GM18505 (cell line): ENCODE data around the gene SPTY2D1.
"Not testable (repeated sequence)": the region's sequence is repeated elsewhere in the genome, so short reads cannot be mapped to it uniquely, and the experiment has no call there.

Experiments
- ATAC-seq: cut with Tn5 transposase; IDR thresholded peaks from one replicate; pipeline ENCODE4 v1.9.1; 2021; ENCODE audit not compliant: unreplicated experiment
- POLR2A ChIP-seq: IDR thresholded peaks from 4 replicates; pipeline ENCODE4 v1.6.1; 2011; ENCODE audit warnings: borderline replicate concordance; ENCODE audit not compliant: insufficient read depth, insufficient read length; ENCODE audit errors: extremely low read depth

The SPTY2D1 gene

DNA sequence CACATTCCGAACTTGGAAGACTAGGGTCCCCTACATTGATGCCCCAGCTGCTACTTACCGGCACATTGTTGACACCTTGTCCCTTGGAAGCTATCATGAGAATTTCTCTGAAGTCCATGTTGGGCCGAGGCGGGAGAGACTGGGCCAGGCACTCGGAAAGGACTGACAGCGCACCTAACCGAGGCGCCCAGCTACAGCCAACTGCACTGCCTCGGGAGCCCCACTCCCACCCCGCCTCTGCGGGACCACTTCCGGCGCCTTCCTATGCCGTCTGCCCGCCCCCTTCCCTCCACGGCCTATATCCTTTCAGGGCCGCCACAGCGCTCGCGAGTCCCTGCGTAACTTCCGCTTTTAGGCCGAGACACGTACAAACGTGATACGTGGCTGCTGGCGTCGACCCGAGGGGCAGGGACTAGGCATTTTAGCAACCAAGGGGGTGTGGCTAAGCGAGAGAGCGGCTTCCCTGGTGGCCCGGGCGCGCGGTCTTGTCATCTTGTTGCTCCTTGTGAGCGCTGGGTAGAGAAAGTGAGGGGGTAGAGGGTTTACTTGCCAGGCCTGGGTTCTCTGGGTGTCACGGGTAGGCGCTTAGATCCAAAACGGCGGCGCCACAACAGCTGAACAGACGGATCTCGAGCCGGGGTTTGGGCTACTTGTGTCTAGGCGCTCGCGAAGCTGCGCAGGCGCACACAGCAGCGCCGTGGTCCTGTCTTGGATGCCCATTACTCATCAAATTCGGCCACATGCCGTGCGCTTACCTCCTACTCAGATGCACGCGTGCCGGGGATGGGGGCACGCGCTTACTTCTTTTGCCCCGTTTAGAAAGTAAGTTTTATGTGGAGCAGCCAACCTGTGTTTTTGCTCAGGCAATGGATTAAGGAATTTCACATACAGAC, at the start of gene SPTY2D1:
SPTY2D1 (minus strand) TSS at position 203 of the 893 bp plus-strand sequence; CDS start at position 118, 85 bp downstream.
- TF ChIP-seq POLR2A = peak; percentile 97
- ATAC-seq = peak; percentile 94

DNA sequence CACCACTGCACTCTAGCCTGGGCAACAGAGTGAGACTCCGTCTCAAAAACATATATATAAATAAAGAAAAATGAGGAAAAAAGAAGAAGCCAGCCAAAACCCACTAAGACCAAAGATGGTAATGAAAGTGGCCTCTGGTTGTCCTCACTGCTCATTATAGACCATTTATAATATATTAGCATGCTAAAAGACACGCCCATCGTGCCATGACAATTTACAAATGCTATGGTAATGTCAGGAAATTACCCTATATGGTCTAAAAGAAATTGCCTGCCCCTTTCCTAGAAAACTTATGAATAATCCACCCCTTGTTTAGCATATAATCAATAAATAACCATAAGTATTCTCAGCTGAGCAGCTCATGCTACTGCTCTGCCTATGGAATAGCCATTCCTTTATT, 48.3 kb upstream of the SPTY2D1 start:
- ATAC-seq = no peak
- no peak for TF ChIP-seq POLR2A

DNA sequence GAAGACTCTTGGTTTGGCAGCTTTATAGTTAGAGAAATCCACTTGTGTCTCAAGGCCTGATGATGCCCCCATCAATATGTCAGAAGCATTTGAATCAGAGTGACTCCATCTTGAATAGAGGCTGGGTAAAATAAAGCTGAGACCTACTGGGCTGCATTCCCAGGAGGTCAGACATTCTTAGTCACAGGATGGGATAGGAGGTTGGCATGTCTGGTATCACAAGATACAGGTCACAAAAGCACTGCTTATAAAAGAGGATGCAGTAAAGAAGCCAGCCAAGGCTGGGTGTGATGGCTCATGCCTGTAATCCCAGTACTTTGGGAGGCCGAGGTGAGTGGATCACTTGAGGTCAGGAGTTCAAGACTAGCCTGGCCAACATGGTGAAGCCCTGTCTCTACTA, 47.8 kb upstream of the SPTY2D1 start:
- ATAC-seq = not testable (repeated sequence)

DNA sequence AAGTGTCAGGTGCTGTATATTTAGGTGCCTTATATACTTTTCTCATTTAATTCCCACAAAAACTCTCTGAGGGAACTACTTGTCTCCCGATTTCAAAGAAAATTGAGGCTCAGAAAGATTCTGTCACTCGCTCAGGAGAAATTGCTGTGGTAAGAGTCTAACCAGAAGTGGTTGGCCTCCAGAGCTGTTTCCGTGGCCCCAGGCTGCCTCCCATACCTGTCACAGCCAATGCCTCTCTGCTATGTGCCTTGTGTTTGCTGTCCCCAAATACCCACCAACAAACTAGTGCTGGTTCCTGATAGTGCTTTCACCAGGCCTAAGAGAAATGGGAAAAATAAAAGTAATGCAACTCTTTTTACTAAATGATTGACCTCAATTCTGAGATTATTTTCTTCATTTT, 43.4 kb upstream of the SPTY2D1 start:
- ATAC-seq = no peak
- no peak for TF ChIP-seq POLR2A

DNA sequence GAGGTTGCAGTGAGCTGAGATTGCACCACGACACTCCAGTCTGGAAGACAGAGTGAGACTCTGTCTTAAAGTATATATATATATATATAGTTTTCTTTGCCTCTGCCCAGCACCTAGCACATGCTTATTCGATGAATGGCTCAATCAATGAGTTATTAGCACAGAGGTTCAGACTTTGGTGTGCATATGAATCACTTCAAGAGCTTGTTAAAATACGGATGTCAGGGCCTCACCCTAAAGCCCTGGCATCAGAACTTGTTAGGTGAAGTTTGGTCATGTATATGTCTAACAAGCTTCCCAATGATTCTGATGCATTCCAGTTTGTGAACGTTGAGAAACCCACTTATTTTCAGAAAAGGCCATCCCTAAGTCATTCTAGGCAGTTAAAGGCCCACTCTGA, 42.7 kb upstream of the SPTY2D1 start:
- ATAC-seq = no peak
- TF ChIP-seq POLR2A = no peak

DNA sequence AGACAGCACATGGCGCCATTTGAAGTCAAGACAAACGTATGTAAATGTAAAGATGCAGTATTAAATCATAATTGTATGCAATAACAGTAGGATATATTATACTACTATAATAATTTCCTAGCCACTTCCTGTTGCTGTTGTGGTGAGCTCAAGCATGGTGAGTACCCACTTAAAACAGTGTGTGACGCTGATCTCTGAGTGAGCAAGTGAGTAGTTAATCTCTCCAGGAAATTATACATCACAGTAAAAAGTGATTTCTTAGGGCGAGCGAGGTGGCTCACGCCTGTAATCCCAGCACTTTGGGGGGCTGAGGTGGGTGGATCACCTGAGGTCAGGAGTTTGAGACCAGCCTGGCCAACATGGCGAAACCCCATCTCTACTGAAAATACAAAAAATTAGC, 38.1 kb upstream of the SPTY2D1 start:
- not testable (repeated sequence) for ATAC-seq

DNA sequence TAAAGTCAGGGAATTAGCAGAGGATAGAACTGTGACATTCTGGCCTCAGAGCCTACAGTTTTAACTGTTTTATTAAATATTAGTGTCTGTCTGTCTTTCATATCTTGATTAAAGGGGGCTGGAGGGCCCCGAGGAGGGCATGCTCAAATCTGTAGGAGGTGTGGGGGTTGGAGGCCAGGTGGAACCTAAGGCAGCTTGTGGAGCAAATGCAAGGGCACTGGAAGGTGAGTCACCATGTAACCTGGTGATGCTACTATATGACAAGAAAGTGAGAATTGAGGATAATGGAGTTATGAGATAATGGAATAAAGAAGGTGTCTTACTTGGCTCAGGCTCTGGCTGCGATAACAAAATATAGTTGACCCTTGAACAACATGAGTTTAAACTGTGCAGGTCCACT, 37.1 kb upstream of the SPTY2D1 start:
- TF ChIP-seq POLR2A = no peak
- ATAC-seq = no peak

DNA sequence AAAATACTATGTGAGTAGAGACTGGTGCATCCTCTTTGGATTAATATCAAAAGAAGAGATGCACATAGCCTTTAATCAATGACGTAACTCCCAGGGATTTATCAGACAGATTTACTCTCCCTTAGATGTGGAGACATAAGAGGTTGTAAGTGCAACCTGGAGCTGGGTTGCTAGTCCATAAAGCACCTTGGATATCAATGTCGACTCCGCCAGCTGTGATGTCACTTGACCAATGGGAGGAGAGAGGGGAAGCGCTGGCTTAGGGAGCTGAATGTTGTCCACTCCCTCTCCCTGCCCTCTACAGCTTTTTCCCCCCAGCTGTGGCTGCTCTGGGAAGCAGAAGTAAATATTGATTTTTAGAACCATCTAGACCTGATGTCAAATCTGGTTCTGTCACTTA, 35.6 kb upstream of the SPTY2D1 start:
- no peak for ATAC-seq
- no peak for TF ChIP-seq POLR2A

DNA sequence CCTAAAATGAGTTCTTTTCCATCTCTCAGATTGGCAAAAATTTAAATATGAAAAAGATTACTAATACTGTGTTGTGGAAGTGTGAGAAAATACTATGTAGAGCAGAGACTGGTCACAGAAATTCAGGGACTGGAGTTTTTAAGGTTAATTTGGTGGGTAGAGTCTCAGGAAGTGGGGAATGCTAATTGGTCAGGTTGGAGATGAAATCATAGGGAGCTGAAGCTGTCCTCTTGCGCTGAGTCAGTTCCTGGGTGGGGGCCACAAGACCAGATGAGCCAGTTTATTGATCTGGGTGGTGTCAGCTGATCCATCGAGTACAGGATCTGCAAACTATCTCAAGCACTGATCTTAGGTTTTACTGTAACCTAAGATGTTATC, 35.1 kb upstream of the SPTY2D1 start:
- TF ChIP-seq POLR2A = no peak
- ATAC-seq = no peak

- no peak for TF ChIP-seq POLR2A
- ATAC-seq = no peak
Measured at GRCh38 chr11:18668131-18668530, 34.0 kb upstream of the SPTY2D1 start.

GRCh38 chr11:18665353-18665872, 31.3 kb upstream of the SPTY2D1 start:
- ATAC-seq = not testable (repeated sequence)

GRCh38 chr11:18657673-18658072, 23.5 kb upstream of the SPTY2D1 start:
- TF ChIP-seq POLR2A = no peak

DNA sequence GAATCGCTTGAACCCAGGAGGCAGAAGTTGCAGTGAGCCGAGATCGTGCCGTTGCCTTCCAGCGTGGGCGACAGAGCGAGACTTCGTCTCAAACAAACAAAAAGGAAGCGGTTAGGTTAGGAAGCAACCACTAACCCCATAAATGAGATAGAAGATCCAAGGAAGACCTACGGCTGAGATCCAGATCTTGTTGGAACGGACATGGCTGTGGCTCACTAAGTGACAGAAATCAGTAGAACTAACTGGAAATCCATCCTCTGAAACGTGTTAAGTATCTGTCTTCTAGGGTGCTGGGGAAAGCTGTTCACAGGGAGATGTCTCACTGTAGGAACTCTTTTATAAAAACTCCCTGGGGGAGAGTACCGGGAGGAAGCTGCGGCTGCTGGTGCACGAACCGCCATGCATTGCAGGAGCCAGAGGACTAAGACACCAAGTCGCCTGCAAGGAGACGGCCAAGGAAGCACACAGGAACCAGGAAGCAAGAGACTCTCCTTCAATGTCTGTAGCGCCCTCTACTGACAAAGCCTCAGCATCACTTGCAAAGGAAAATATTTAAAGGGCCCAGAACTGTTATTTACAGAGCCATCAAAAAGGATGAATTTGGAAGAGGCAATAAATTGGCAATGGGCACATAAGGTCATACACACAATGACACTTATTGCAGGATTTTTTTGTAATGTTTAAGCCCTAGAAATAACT, 16.9 kb upstream of the SPTY2D1 start:
- TF ChIP-seq POLR2A = no peak
- ATAC-seq = no peak

More at GRCh38 chr11:18657673-18658072, 23.5 kb upstream of the SPTY2D1 start:
- no peak for ATAC-seq

- no peak for ATAC-seq
- TF ChIP-seq POLR2A = no peak
Measured at GRCh38 chr11:18650353-18650752, 16.2 kb upstream of the SPTY2D1 start.

DNA sequence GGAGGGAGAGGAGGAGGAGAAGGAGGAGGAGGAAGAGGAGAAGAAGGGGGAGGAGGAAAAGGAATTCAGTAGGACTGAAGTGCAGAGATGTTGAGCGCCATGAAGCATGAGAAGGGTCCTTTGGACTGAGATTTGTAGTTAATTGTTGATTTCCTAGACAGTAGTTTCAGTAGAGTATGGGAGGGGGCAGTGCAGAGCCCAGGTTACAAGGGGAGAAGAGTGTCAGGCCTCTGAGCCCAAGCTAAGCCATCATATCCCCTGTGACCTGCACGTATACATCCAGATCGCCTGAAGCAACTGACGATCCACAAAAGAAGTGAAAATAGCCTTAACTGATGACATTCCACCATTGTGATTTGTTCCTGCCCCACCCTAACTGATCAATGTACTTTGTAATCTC, 8.9 kb upstream of the SPTY2D1 start:
- ATAC-seq = not testable (repeated sequence)

- TF ChIP-seq POLR2A = no peak
- ATAC-seq = no peak
Measured at GRCh38 chr11:18641677-18642076, 7.5 kb upstream of the SPTY2D1 start.
